Measurements from ENCODE around the gene RNF151. TPM values are rescaled to one million over a fixed set of nuclear protein-coding genes. Genes with fewer than 3 reads are reported as not detected.

Gene RNF151
- total and polyA plus RNA-seq, 2 of the 13 experiments (the other 11 are each of a cell fraction or from before 2014, with no cell fraction given), result not detected

DNA sequence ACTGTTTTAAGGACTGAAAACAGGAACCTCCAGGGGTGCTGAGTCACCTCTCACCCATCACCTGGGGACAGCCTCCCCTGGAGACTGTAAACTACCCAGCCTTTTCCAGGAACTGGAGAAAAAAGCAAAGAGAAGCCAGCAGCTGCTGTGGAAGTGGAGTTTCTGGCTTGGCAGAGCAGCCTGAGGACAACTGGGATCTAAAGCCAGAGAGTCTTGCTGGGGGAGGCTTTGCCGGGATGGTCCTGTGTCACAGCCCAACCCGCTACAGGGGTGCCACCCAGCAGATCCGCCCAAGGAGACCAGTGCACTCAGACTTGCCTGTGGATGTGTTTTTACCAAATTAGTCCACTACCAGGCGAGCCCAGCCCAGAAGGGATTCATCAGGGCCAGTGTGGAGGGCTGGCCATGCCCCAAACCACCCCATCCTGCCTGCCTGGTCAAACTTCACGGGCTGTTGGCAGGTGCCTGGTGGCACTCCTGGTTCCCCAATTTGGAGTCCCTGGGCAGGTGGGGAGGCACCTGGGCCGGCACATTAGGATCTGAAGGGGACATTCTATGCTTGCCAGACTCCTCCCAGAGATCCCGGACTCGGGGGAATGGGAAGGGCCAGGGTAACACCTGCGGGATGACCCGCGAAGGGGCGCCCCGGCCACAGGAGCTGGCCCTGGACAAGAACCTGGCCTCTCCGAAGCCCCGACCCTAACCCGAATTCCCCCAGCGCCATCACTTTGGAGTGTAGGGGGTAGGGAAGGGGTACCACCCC is 24.4 kb upstream of the RNF151 start (continued):
- TF ChIP-seq NFE2 (CRISPR knock-in tag; IDR thresholded peaks at IDR 0.05) (peak; percentile 56; the same call in 1 of the 2 replicates), MZF1 (CRISPR knock-in tag; IDR thresholded peaks at IDR 0.05; ENCODE audit: borderline replicate concordance) (no peak), CEBPG (CRISPR knock-in tag; IDR thresholded peaks at IDR 0.05) (no peak), YEATS2 (CRISPR knock-in tag; IDR thresholded peaks at IDR 0.05; ENCODE audit: borderline replicate concordance) (no peak), ZMYM3 (CRISPR knock-in tag; IDR thresholded peaks at IDR 0.05) (no peak), CBX5 (CRISPR knock-in tag; IDR thresholded peaks at IDR 0.05; ENCODE audit: borderline replicate concordance) (no peak), MXD4 (CRISPR knock-in tag; IDR thresholded peaks at IDR 0.05) (no peak), ZNF790 (CRISPR knock-in tag; IDR thresholded peaks at IDR 0.05; ENCODE audit: borderline replicate concordance) (no peak), TBX3 (IDR thresholded peaks at IDR 0.05; ENCODE audit: borderline replicate concordance) (no peak), NAIF1 (CRISPR knock-in tag; IDR thresholded peaks at IDR 0.05; ENCODE audit: borderline replicate concordance) (0 out of 2 replicates have a peak, but pooled peaks have one; percentile 3), ZNF329 (CRISPR knock-in tag; IDR thresholded peaks at IDR 0.05; ENCODE audit: low read depth) (no peak), NCOR1 (IDR thresholded peaks at IDR 0.05; ENCODE audit: borderline replicate concordance, low read length) (no peak), NRL (CRISPR knock-in tag; IDR thresholded peaks at IDR 0.05; ENCODE audit: borderline replicate concordance) (no peak), REXO4 (CRISPR knock-in tag; IDR thresholded peaks at IDR 0.05; ENCODE audit: borderline replicate concordance) (no peak), CCDC6 (CRISPR knock-in tag; IDR thresholded peaks at IDR 0.05) (no peak), ARID2 (CRISPR knock-in tag; IDR thresholded peaks at IDR 0.05; ENCODE audit: borderline replicate concordance) (no peak), SCMH1 (CRISPR knock-in tag; IDR thresholded peaks at IDR 0.05; ENCODE audit: borderline replicate concordance) (no peak), NCOA1 (CRISPR knock-in tag; IDR thresholded peaks at IDR 0.05) (no peak), MED1 (CRISPR knock-in tag; IDR thresholded peaks at IDR 0.05) (no peak), U2AF1 (optimal IDR thresholded peaks at IDR 0.05; ENCODE audit: low read depth, low read length) (no peak), ZNF274 (CRISPR knock-in tag; IDR thresholded peaks at IDR 0.05) (no peak), STAG1 (CRISPR knock-in tag; IDR thresholded peaks at IDR 0.05) (0 out of 2 replicates have a peak, but pooled peaks have one; percentile 4), NR2F1 (CRISPR knock-in tag; IDR thresholded peaks at IDR 0.05) (no peak)
- TF ChIP-seq, protein P1, sequence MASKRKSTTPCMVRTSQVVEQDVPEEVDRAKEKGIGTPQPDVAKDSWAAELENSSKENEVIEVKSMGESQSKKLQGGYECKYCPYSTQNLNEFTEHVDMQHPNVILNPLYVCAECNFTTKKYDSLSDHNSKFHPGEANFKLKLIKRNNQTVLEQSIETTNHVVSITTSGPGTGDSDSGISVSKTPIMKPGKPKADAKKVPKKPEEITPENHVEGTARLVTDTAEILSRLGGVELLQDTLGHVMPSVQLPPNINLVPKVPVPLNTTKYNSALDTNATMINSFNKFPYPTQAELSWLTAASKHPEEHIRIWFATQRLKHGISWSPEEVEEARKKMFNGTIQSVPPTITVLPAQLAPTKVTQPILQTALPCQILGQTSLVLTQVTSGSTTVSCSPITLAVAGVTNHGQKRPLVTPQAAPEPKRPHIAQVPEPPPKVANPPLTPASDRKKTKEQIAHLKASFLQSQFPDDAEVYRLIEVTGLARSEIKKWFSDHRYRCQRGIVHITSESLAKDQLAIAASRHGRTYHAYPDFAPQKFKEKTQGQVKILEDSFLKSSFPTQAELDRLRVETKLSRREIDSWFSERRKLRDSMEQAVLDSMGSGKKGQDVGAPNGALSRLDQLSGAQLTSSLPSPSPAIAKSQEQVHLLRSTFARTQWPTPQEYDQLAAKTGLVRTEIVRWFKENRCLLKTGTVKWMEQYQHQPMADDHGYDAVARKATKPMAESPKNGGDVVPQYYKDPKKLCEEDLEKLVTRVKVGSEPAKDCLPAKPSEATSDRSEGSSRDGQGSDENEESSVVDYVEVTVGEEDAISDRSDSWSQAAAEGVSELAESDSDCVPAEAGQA (IDR thresholded peaks at IDR 0.05; ENCODE audit: low read depth), result no peak
- TF ChIP-seq, protein P1 (CRISPR knock-in tag; IDR thresholded peaks at IDR 0.05; ENCODE audit: borderline replicate concordance), result 0 out of 2 replicates have a peak, but pooled peaks have one; percentile 2
- TF ChIP-seq, protein P2, sequence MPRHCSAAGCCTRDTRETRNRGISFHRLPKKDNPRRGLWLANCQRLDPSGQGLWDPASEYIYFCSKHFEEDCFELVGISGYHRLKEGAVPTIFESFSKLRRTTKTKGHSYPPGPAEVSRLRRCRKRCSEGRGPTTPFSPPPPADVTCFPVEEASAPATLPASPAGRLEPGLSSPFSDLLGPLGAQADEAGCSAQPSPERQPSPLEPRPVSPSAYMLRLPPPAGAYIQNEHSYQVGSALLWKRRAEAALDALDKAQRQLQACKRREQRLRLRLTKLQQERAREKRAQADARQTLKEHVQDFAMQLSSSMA (CRISPR knock-in tag; IDR thresholded peaks at IDR 0.05), result no peak

Data from HepG2 (cell line).